Mesothelial cell of epicardium (in vitro differentiated cells): Measurements from ENCODE around the gene ADD2. TPM values are rescaled to one million over a fixed set of nuclear protein-coding genes. Genes with fewer than 3 reads are reported as not detected.

Source experiments
- DNase-seq, 2 experiments: peaks; one replicate each; pipeline ENCODE4 v3.0.0; 2021; ENCODE audit warnings: low spot score in 2 of 2; ENCODE audit not compliant: unreplicated experiment in 2 of 2
- H3K27ac Mint-ChIP-seq: 2 replicates; pipeline ENCODE4 v1.8.0; 2021; ENCODE audit warnings: mixed read lengths
- H3K27me3 Mint-ChIP-seq: 2 replicates; pipeline ENCODE4 v1.8.0; 2021; ENCODE audit warnings: low read depth, mixed read lengths
- H3K36me3 Mint-ChIP-seq: 2 replicates; pipeline ENCODE4 v1.8.0; 2021; ENCODE audit warnings: mixed read lengths
- H3K4me1 Mint-ChIP-seq: 2 replicates; pipeline ENCODE4 v1.8.0; 2021; ENCODE audit warnings: mixed read lengths
- H3K4me3 Mint-ChIP-seq: 2 replicates; pipeline ENCODE4 v1.8.0; 2021; ENCODE audit warnings: mild to moderate bottlenecking, moderate library complexity, mixed read lengths
- H3K9me3 Mint-ChIP-seq: 2 replicates; pipeline ENCODE4 v1.8.0; 2021; ENCODE audit warnings: mixed read lengths
- total RNA-seq: library from RNA; stranded (reverse); gene quantifications from 3 replicates; pipeline ENCODE4 v1.2.1, GENCODE V29; 2021
- TF ChIP-seq, protein P1 (sequence below): fragments of 200-600 bp; sonication (generic); IDR thresholded peaks from one replicate; pipeline ENCODE4 v1.5.0; 2021; ENCODE audit warnings: antibody characterized with exemption; ENCODE audit not compliant: unreplicated experiment

Gene ADD2
- total RNA-seq, 1 donor from 2014 or later: 1.3 TPM

DNA sequence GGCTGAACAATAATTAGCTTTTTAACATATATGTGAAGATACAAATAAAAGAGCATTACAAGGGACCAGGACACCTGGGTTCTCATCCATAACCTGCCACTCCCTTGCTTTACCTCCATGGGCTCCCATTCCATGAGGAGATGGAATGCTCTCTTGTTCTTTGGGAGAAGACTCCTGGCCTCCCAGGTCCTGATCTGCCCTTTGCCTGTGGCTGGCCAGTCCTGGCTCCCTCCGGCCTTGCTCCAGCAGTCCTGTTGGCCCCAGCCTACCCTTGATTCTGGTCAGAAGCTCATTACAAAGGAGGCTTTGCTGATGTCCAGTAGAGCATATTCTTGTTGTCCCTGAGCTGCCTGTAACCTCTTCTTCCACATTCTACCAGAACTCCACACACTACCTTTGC lies 60.3 kb downstream of the ADD2 start:
- peaks cover 6% of the 10 kb centered on the region for H3K4me1 Mint-ChIP-seq
- H3K27ac Mint-ChIP-seq: no peak overlapping the region
- H3K4me3 Mint-ChIP-seq: no peak overlapping the region
- no peaks in the 10 kb centered on the region for H3K36me3 Mint-ChIP-seq
- TF ChIP-seq, protein P1, sequence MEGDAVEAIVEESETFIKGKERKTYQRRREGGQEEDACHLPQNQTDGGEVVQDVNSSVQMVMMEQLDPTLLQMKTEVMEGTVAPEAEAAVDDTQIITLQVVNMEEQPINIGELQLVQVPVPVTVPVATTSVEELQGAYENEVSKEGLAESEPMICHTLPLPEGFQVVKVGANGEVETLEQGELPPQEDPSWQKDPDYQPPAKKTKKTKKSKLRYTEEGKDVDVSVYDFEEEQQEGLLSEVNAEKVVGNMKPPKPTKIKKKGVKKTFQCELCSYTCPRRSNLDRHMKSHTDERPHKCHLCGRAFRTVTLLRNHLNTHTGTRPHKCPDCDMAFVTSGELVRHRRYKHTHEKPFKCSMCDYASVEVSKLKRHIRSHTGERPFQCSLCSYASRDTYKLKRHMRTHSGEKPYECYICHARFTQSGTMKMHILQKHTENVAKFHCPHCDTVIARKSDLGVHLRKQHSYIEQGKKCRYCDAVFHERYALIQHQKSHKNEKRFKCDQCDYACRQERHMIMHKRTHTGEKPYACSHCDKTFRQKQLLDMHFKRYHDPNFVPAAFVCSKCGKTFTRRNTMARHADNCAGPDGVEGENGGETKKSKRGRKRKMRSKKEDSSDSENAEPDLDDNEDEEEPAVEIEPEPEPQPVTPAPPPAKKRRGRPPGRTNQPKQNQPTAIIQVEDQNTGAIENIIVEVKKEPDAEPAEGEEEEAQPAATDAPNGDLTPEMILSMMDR: no peak
- H3K27me3 Mint-ChIP-seq: no peaks in the 10 kb centered on the region
- DNase-seq: no peak
- H3K9me3 Mint-ChIP-seq: no peaks in the 10 kb centered on the region

DNA sequence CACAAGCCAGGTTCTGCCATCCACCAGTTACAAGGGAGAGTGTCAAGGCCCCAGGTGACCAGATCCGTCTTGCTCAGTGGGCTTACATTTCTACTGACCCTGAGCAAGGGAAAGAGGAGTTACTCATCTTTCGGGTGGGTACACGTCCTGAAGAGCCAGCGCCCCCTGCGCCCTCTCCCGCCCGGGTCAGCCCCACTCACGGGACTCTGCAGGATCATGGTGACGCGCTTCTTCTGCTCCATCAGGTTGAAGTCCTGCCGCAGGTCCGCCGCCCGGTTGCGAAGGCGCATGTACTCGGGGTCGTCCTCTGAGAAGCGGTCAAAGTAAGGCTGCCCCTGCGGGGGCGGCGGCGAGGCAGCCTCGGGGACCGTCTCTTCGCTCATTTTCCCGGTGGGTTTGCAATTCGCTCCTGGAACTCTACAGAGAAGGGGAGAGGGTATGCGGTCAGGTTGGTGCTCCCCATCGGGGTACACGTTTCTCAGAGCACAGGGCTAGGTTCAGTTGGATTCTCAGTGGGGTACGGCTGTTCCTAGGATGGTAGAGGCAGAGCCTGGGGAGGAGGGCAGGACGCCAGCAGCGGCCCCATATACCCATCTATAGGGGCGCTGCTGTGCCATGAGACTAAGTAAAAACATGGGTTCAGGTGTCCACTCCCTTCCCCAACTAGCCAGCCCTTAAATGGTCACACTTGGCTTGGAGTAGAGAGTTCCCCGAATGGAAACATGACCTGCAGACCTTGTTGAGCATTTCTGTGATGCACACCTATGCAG lies 61.8 kb downstream of the ADD2 start:
- TF ChIP-seq, protein P1: no peak
- H3K4me3 Mint-ChIP-seq: no peak overlapping the region
- H3K27me3 Mint-ChIP-seq: no peaks in the 10 kb centered on the region

DNA sequence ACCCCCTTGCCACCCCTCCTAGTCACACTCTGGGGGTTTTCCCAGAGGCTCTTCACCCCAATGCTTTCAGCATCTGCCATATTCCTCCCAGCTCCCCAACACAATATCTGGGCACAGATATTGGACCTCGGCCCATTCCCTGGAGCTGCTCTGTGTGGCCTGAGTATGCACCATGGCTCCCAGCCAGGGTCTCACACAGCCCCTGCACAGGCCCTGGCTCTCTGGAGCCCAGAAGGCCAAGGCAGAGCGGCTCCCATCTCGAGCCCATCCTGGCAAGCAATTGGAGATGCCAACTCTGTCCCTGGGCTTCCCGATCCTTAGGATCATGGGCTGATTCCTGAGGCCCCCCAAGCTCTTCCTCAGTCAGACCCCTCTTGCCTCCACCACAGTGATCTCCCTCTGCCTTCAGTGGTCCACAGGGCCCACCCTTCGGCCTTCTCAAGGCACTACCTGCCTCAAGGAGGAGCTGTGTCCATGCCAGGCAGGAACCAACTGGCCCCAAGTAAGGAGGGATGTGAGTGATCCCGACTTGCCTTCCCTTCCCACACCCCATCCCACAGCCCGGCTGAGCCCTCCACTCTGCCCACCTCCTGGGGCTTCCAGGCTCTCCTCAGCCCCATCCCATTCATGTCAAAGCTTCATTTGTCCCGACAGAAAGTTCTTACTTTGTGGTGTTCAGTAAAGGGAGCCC lies 62.7 kb downstream of the ADD2 start:
- H3K36me3 Mint-ChIP-seq: no peaks in the 10 kb centered on the region
- H3K4me3 Mint-ChIP-seq: no peak overlapping the region
- peak in 1 of 2 experiments; percentile 16 for DNase-seq
- H3K27ac Mint-ChIP-seq: no peak overlapping the region
- no peaks in the 10 kb centered on the region for H3K27me3 Mint-ChIP-seq
- peaks cover 2% of the 10 kb centered on the region for H3K4me1 Mint-ChIP-seq
- TF ChIP-seq, protein P1: no peak
- no peaks in the 10 kb centered on the region for H3K9me3 Mint-ChIP-seq

More for the DNA sequence above, 61.8 kb downstream of the ADD2 start:
- Mint-ChIP-seq H3K9me3 (no peaks in the 10 kb centered on the region), H3K27ac (no peak overlapping the region), H3K36me3 (no peaks in the 10 kb centered on the region), H3K4me1 (peaks cover 6% of the 10 kb centered on the region)
- DNase-seq: peak in 1 of 2 experiments; percentile 35

- H3K4me1 Mint-ChIP-seq: peaks cover 2% of the 10 kb centered on the region
- no peaks in the 10 kb centered on the region for H3K36me3 Mint-ChIP-seq
- H3K9me3 Mint-ChIP-seq: no peaks in the 10 kb centered on the region
- H3K27ac Mint-ChIP-seq: no peak overlapping the region
- H3K27me3 Mint-ChIP-seq: no peaks in the 10 kb centered on the region
- H3K4me3 Mint-ChIP-seq: no peak overlapping the region
- DNase-seq: peak in 1 of 2 experiments; percentile 29
- TF ChIP-seq, protein P1: no peak
Measured at GRCh38 chr2:70703900-70704549, 64.0 kb downstream of the ADD2 start.

DNA sequence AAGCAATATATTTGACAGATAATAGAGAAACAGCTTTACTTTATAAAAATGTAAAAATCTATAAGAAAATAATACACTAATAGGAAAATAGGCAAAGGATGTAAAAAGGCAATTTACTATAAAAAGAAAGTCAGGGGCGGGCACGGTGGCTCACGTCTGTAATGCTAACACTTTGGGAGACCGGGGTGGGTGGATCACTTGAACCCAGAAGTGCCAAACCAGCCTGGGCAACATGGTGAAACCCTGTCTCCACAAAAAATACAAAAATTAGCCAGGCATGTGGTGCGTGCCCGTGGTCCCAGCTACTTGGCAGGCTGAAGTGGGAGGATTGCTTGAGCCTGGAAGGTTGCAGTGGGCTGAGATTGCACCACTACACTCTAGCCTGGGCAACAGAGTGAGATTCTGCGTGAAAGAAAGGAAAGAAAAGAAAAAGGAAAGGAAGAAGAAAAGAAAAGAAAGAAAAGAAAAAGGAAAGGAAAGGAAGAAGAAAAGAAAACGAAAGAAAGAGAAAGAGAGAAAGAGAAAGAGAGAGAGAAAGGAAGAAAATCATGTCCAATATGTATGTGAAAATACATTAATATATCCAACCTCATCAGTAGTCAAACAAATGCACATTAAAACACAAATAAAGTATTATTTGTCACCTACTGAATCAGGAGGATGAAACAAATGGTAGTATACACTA lies 65.1 kb downstream of the ADD2 start:
- no peak overlapping the region for H3K27ac Mint-ChIP-seq
- H3K9me3 Mint-ChIP-seq: no peaks in the 10 kb centered on the region
- no peaks in the 10 kb centered on the region for H3K27me3 Mint-ChIP-seq
- peaks cover 5% of the 10 kb centered on the region for H3K4me1 Mint-ChIP-seq
- H3K36me3 Mint-ChIP-seq: no peaks in the 10 kb centered on the region
- TF ChIP-seq, protein P1: no peak
- DNase-seq: peak in 1 of 2 experiments; percentile 16
- no peak overlapping the region for H3K4me3 Mint-ChIP-seq
